ENCODE results near the gene CPXM2.

GRCh38 chr10:123809632-123810031 lies 82.0 kb downstream of the CPXM2 start:
- TF ChIP-seq CTCF (conservative IDR thresholded peaks at IDR 0.05) (no peak), ZFX (IDR thresholded peaks at IDR 0.05) (no peak)
